GM21423 (cell line): ENCODE measurements around the gene MAML3.
"Not testable (repeated sequence)": the region's sequence is repeated elsewhere in the genome, so short reads cannot be mapped to it uniquely, and the experiment has no call there.

ENCODE experiments used
- ATAC-seq: cut with Tn5 transposase; IDR thresholded peaks from one replicate; pipeline ENCODE4 v1.9.1; 2021; ENCODE audit warnings: mild to moderate bottlenecking, moderate library complexity; ENCODE audit not compliant: unreplicated experiment

Gene MAML3

GRCh38 chr4:139969635-139970266 lies 184.2 kb downstream of the MAML3 start:
- no peak for ATAC-seq

GRCh38 chr4:139968831-139969230 lies 185.2 kb downstream of the MAML3 start:
- no peak for ATAC-seq

- no peak for ATAC-seq
Measured at GRCh38 chr4:139966383-139966782, 187.6 kb downstream of the MAML3 start.

GRCh38 chr4:139965789-139966188 lies 188.2 kb downstream of the MAML3 start:
- ATAC-seq: no peak

GRCh38 chr4:139963708-139964107 lies 190.3 kb downstream of the MAML3 start:
- no peak for ATAC-seq

GRCh38 chr4:139962130-139962684 lies 191.8 kb downstream of the MAML3 start:
- ATAC-seq: no peak

GRCh38 chr4:139961344-139961946 lies 192.5 kb downstream of the MAML3 start:
- ATAC-seq: no peak

- ATAC-seq: no peak
Measured at GRCh38 chr4:139959396-139959795, 194.6 kb downstream of the MAML3 start.

- no peak for ATAC-seq
Measured at GRCh38 chr4:139958739-139959098, 195.3 kb downstream of the MAML3 start.

GRCh38 chr4:139957986-139958738 lies 195.8 kb downstream of the MAML3 start:
- ATAC-seq: no peak

GRCh38 chr4:139957065-139957464 lies 196.9 kb downstream of the MAML3 start:
- no peak for ATAC-seq

- no peak for ATAC-seq
Measured at GRCh38 chr4:139956507-139957017, 197.4 kb downstream of the MAML3 start.

GRCh38 chr4:139955600-139955999 lies 198.4 kb downstream of the MAML3 start:
- no peak for ATAC-seq

GRCh38 chr4:139954512-139954911 lies 199.5 kb downstream of the MAML3 start:
- no peak for ATAC-seq

- no peak for ATAC-seq
Measured at GRCh38 chr4:139951021-139951420, 203.0 kb downstream of the MAML3 start.

GRCh38 chr4:139950568-139950967 lies 203.4 kb downstream of the MAML3 start:
- ATAC-seq: peak; percentile 97

- ATAC-seq: not testable (repeated sequence)
Measured at GRCh38 chr4:139944916-139945315, 209.1 kb downstream of the MAML3 start.

- no peak for ATAC-seq
Measured at GRCh38 chr4:139943277-139943676, 210.7 kb downstream of the MAML3 start.

GRCh38 chr4:139942241-139942640 lies 211.7 kb downstream of the MAML3 start:
- ATAC-seq: no peak

- no peak for ATAC-seq
Measured at GRCh38 chr4:139940600-139940999, 213.4 kb downstream of the MAML3 start.

- no peak for ATAC-seq
Measured at GRCh38 chr4:139938414-139938813, 215.6 kb downstream of the MAML3 start.

GRCh38 chr4:139935911-139936310 lies 218.1 kb downstream of the MAML3 start:
- ATAC-seq: no peak
